GM18517 (cell line): ENCODE measurements around the gene SLC40A1.
A peak's percentile ranks its signal among the peaks of the same experiment; 100 is the strongest.
"Not testable (repeated sequence)": the region's sequence is repeated elsewhere in the genome, so short reads cannot be mapped to it uniquely, and the experiment has no call there.

Experiments
- ATAC-seq: cut with Tn5 transposase; IDR thresholded peaks from one replicate; pipeline ENCODE4 v1.9.1; 2021; ENCODE audit warnings: mild to moderate bottlenecking, moderate library complexity; ENCODE audit not compliant: unreplicated experiment

SLC40A1 gene

DNA sequence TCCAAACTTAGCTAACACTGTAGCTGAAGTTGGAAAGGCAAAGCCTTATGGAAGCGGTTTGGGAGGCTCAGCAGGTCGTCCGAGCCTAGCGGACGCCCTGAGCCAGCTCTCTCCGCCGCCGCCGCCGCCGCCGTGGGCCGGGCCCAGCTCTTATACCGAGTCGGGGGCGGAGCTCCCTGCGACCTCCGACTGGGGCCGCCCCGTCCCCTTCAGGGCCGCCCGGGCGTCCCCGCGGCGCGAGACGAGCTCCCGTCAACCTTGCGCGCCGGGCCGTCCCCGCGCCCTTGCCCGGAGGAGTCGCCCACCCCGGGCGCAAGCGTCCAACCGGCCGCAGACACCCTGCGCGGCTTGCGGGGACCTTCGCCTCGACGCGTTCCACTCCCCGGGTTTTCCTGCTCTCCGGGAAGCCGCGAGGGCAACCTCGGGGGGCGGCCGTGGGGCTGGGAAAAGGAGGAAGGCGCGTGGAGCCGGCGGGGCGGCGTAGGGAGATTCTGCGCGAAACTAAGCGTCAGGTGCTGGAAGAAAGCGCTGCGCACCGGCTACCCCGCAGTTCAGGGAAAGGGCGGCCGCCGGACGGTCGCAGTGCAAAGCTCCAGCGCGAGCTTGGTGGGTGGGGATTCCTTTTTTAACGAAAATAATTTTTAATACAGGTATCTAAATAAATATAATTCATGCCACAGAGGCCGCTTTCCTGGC lies at the start of gene SLC40A1:
SLC40A1 (minus strand) TSS at position 129 of the 696 bp plus-strand sequence. CDS start 326 bp downstream, outside the sequence.
- ATAC-seq, result peak; percentile 46

DNA sequence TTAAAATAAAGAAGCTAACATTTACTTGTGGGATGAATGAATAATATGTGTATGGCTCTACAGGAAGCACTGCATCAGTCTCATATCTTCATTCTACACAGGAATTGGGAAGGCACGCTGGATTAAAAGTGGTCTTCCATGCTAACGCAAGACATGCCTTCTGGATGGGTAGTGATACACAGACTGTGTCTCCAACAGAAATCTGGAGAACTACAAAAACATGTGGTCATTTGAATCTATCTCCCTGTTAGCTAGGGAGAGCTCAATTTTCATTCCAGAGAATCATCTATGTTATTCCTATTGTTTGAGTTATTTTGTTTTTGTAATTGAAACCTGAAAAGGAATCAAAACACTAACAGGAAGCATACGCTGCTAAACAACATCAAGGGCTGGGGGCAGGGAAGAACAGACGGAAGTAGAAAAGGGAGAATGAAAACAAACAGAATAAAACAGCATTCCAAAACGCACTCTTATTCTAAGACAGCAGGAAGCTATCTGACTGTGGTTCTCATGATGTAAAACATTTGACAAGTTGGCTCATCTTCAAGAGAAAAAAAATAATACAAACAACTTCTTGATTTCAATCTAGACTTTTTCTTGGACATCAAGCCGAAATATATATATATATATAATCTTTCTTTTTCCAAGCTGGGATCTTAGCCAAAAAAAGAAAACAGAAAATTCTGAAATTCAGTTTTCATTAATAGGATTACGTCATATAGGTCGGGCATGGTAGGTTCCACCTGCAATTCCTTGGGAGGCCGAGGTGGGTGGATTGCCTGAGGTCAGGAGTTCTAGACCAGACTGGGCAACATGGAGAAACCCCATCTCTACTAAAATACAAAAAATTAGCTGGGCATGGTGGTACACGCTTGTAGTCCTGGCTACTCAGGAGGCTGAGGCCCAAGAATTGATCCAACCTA lies 49.2 kb upstream of the SLC40A1 start:
- no peak for ATAC-seq

GRCh38 chr2:189628817-189629530 lies 48.4 kb upstream of the SLC40A1 start:
- ATAC-seq, result no peak

- no peak for ATAC-seq
Observed at GRCh38 chr2:189627789-189628188, 47.2 kb upstream of the SLC40A1 start.

DNA sequence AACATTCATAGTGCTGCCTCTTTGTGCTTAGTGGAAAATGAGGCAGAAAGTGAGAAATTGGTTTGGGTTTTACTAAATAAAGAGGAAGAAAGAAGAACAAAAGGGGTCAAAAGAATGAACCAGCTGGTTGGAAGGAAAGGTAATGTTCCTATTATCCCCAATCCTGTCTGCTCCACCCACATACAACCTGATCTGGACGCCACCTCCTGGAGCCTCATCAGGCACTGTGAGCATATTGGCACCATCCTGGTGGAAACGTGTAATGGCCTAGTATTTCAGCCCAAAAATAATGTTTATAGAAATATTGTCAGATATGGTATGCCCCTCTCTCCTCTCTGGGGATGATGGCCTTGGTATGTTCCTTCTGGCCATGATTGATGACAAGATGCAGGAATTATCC lies 45.0 kb upstream of the SLC40A1 start:
- ATAC-seq, result no peak

GRCh38 chr2:189624648-189625355 lies 44.2 kb upstream of the SLC40A1 start:
- ATAC-seq, result no peak

GRCh38 chr2:189623049-189623448 lies 42.5 kb upstream of the SLC40A1 start:
- no peak for ATAC-seq

- no peak for ATAC-seq
Observed at GRCh38 chr2:189621781-189622180, 41.2 kb upstream of the SLC40A1 start.

- no peak for ATAC-seq
Observed at GRCh38 chr2:189618197-189618596, 37.6 kb upstream of the SLC40A1 start.

GRCh38 chr2:189614585-189614984 lies 34.0 kb upstream of the SLC40A1 start:
- no peak for ATAC-seq

DNA sequence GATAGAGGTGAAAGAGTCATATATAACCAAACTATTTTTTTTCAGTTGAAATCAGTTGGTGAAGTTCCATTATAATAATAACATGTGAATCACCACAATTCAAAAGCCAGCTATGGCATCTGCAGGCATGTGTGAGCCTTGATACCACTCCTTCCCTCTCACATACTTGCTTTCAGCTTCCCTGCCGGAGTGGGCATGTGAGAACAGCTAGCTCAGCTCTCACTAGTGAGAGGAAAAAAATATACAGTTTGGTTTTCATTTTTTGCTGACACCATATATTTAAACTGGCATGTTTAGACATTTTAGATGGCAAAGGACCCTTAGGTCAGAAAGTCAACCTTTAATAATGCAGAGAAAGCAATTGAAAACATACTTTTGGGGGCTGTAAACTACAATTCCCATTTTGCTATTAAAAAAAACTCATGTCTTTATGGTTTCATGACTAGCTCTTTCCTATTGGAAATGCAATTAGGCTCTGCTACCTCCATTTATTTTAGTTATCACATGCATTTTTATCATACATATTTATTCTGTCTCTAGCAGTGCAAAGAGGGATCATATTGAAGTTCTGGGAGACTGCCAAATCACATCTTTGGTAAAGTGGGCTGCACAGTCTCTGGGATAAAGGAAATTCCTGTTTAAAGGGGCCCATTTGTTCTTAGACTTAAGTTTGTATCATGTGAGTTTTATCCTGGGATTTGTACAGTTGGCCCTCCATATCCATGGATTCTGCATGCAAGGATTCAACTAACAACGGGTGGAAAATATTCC lies 33.2 kb upstream of the SLC40A1 start:
- no peak for ATAC-seq

DNA sequence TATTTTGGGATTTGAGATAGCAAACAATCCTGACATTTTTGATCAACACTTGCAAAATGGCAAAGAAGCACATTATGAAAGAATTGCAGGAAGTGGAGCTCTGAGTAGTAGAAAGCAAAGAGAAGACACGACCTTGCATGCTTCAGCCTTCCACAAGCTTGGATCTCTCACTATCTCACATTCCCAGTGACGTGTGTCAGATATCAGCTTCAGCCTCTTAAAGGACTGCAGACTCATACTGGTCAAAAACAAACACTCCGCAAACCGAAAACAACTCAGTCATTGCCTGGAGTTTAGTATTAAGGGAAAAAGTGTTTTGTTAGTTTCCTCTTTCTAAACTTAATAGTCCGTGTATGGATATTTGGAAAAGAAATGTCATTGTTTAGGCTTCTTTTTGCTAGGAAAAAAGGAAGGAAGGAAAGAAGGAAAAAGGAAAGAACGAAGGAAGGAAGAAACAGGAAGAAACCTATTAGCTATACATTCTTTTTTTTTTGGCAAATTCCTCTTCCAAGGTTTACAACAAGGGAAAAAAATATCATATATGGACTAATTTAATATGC lies 32.6 kb upstream of the SLC40A1 start:
- no peak for ATAC-seq

DNA sequence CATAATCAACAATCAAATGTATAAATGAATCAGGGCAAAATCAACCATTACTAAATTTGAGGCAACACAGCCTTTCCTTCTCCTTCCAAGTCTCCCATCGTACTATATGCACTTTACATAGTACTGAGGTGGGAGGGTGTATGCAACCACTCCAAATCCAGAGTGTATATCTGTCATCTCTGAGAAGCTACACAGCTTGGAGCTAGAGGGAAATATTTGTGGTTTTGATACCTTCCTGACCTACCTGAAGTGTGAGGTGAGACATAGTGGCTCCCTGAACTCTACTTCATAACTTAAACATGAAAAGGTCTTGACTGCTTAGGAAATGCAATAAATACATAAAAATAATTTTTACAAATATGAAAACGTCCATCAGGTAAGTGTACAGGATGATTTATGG lies 30.1 kb upstream of the SLC40A1 start:
- no peak for ATAC-seq

DNA sequence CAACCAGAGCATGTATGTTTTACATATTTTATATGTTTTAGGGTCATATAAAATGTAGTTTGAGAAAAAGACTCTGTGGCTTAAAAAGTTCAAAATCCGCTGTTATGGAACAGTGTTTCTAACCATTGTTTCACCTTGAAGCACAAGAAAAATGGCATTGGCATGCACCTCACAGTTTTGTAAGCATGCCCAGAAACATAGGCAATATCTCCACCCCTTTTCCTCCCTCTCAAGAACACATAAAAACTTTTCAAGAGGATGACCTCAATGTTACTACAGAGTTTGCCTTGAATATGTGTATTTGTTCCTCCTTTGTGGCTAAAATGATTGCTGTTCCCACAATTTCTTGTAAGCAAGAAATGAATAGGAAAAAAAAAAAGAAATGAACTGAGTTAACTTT lies 29.3 kb upstream of the SLC40A1 start:
- ATAC-seq, result no peak

DNA sequence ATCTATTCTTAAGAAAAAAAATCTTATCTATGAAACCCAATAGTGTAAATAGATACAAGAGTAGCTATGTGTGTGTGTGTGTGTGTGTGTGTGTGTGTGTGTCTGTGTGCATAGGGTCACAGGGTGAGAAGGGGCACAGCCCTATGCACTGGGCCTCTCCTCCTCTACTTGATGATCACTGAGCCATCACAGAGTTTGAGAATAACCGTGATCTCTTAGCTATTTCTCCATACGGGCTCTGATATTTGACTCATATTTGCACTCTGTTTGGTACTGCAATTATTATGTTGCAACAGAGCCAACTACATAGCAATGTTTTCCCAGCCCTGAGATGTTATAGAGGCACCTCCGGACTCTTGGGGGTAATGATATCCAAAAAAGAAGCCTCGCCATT lies 28.8 kb upstream of the SLC40A1 start:
- ATAC-seq, result no peak

DNA sequence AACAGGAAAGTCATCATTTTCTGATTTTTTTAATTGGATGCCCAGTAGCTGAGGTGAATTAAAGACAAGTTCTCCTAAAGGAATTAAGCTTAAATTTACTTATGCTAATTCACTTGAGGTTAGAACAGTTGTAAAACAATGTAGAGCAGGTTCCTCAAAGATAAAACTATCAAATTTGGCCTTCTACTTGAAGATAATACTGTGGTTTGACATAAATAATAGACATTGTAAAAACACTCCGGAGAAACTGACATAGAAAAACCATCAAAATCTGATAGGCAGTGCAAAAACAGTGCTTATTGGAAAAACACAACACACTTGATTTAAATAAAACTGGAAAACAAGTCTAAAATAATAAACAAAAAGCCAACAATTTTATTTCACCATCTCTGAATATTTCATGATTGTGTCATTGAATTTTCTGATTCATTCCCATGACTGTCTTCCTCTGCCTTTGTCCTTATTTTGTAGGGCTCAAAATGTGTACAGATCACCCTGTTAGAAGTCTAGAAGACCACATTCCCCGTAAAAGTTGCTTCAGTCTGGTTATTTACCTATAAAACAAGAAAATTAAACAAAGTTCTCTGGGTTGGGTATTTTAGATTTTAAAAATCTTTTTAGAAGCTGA lies 28.3 kb upstream of the SLC40A1 start:
- no peak for ATAC-seq

DNA sequence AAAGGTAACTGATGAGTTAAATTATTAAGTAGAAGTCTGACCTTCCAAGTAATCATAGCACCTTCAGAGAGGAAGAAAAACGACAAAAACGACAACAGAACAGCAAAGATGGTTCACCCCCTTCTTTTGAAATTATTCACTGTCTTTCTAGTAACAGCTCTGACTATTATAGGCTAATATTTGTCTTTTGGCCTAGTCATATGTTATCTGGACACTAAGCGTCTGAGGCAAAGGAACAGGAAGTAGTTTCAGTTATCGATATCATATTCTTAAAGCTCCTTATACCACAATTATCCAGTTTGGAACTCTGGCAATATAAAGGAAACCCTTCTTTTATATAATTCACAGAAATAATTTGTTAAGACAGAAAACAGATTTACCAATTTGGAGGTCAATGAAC lies 27.6 kb upstream of the SLC40A1 start:
- ATAC-seq, result no peak

DNA sequence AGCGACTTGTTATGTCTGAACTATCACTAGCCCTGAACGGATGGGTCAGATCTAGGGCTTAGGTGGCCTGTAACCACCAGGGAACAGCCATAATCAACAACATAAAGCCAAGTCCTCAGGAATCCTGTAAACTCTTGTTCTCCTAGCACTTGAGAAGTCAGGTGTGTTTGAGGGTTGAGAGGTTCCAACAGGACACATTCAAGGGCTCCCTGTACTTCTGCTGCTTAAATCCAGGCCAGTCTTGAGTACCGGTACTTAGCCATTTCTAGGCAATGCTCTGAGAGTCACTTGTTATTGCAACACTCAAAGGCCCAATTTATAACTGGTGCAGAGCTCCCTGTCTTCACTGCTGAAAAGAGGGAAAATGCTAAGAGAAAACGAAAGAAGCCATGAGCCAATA lies 21.6 kb upstream of the SLC40A1 start:
- no peak for ATAC-seq

DNA sequence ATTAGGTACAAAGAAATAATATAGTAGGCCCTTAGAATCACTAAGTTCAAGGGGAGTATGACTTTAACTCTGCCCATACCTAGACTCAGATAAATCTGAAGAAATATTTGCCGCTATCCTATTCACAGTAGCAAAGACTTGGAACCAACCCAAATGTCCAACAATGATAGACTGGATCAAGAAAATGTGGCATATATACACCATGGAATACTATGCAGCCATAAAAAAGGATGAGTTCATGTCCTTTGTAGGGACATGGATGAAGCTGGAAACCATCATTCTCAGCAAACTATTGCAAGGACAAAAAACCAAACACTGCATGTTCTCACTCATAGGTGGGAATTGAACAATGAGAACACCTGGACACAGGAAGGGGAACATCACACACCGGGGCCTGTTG lies 21.1 kb upstream of the SLC40A1 start:
- ATAC-seq, result not testable (repeated sequence)
